NCI-H1417 (cell line): ENCODE measurements around the gene TLE4.
"Not testable (repeated sequence)": the region's sequence is repeated elsewhere in the genome, so short reads cannot be mapped to it uniquely, and the experiment has no call there.

Experiments
- DNase-seq, 3 experiments: peaks; one replicate each; lab custom pipeline; 2025; lab: John Stamatoyannopoulos, UW

Gene TLE4

DNA sequence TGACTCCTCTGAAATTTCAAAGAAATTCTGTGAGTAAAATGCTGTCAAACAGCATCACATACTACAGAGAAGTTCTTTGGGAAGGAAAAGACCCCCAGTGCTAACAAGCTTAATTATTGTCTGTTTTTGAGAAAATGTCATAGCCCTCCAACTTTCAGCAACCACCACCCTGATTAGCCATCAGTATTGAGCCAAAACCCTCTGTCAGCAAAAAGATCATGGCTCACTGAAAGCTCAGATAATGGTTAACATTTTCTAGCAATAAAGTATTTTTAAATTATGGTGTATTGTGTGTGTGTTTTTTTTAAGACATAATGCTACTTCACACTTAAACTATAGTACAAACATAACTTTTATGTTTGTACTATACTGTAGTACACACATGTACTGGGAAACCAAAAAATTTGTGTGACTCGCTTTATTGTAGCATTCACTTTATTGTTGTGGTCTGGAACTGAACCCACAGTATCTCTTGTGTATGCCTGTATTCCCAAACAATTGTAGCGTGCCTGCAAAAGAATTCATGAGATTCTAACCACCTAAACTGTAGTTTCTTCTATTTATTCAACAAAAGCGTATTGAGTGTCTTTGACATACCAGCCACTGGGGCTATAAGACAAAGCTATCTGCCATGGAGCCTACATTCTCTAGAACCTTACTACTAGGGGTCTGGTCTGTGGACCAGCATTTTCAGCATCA is 31.6 kb downstream of the TLE4 start:
- DNase-seq, result no peak

DNA sequence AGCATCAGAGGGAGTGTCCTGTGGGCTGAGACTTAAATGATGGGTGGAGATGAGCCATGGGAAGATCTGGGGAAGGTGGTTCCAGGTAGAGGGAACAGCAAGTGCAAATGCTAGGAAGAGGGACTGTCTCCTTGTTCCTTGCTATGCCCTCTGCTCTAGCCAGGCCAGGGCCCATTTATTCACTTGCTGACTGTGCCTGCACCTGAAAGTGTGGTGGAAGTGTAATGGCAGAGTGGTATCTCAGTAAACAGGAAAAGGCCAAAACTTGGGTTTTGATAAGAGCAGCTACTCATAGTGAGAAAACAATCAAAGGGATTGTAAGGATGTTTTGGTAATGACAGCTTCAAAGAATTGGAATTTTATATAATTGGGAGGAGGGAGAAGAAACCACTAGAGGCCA is 32.4 kb downstream of the TLE4 start:
- DNase-seq, result no peak

DNA sequence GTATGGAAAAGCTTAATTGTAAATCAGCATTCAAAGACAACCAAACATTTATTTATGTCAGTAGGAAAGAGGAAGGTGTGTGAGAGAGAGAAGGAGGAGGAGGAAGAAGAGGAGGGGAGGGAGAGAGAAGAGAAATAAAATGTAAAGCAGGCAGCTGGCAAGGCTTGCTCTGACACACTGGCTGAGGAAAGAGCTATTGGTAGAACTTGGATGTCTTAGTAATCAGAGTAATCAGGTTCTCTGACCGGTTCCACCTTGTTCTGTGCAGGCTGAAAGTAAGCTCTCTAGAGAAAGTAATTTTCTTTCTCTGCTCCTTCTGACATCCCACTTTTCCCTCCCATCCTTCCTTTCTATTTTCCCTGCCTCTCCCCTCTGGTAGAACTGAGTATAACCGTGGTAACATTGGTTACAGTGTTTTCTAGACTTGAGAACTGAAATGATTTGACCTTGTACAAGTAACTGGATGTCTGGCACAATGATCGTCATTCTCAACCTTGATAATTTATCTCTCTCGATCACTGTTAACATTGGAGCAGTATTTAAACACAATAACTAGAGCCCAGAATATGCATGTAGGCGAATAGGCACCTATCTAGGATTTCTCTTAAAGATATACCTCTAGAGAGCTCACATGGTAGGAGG is 33.3 kb downstream of the TLE4 start:
- no peak for DNase-seq

DNA sequence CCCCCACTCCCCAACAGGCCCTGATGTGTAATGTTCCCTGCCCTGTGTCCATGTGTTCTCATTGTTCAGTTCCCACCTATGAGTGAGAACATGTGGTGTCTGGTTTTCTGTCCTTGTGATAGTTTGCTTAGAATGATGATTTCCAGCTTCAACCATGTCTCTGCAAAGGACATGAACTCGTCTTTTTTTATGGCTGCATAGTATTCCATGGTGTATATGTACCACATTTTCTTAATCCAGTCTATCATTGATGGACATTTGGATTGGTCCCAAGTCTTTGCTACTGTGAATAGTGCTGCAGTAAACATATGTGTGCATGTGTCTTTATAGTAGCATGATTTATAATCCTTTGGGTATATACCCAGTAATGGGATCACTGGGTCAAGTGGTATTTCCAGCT is 34.8 kb downstream of the TLE4 start:
- DNase-seq, result not testable (repeated sequence)

DNA sequence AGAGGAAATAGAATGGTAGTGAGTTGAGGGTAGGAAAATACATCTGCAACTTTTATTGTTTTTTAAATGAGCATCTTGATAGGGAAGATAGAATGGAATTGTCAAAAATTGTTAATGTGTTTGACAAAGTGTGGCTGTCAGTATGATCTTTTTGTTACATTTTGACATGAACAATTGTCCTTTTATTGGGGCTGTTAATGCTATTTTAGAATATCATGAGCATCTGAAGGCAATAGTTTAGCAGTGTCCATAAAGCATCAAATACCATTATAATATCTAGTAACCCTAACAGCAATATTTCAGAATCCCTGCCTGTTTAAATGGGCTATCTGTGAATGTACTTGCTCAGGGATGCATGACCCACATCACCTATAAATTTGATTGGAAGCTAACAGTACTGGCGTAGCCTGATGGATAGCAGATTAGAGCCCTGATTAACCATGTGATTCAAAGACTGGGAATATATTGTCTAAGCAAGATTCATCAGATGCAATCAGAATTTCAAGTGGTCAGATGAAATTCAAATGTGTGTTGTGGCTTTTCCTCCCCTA is 37.8 kb downstream of the TLE4 start:
- DNase-seq, result no peak

DNA sequence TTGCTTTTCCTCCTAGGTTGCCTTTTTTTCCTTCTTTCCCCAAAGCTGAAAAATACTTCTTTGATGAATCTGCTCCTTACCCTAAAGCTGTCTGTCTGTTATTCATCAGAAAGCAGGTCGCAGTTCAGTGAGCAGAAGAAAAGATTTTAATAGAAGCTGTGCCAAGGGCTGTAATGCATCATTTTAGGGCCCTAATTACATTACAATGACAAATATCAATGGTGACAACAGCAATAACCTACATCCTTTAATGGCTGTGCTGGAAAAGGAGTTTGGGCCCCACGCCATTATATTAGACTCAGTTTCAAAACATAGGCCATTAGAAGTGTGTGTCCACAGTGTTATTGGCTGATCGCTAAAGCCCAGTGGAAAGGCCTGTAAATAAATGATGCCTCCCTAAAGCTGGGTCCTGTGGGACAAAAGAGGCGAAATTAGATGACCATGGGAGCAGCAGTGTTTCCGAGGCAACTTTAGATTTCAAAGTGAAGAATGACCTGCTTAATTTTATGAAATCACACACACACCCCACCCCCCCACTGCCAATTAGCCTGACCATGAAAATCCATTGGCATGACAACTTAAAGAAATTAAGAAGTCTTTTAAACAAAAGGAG is 38.4 kb downstream of the TLE4 start:
- DNase-seq, result peak in 2 of 3 experiments; percentile 19 to 72

DNA sequence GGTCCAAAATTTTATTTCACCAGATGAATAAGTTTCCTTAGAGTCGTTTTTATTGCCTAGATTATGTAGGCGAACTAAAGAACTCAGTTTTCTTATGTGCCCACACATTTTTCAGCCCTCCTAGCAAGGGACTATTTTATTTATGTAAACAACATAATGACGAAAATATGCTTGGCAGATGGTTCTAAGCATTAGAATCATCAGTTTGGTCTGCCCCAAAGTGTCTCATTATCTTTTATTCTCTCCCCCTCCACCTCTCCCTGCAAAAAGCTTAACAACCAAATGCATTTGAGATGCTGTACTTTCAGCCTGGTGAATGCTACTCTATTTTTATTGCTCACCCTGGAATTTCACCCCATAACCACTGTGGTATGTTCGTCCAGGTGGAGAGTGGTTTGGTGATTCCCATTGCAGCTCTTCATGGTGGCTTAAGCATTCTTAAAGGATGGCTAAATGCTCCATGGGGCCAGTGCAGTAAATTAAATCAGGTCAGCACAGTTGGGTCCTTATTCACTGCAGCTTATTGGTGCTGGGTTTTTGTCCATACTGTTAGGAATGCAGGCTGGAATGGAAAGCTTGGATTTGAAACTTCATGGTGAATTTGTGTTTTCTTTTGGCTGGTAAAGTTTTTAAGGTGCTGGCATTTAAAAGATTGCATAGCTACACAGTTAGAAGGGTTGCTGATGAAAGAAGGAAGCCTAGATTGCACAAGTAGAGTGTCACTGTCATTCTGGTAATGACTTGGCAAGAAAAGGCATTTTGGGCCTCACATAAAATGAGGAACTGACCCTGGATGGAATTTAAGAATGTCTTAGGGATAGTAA is 39.2 kb downstream of the TLE4 start:
- peak in 1 of 3 experiments; percentile 10 for DNase-seq

DNA sequence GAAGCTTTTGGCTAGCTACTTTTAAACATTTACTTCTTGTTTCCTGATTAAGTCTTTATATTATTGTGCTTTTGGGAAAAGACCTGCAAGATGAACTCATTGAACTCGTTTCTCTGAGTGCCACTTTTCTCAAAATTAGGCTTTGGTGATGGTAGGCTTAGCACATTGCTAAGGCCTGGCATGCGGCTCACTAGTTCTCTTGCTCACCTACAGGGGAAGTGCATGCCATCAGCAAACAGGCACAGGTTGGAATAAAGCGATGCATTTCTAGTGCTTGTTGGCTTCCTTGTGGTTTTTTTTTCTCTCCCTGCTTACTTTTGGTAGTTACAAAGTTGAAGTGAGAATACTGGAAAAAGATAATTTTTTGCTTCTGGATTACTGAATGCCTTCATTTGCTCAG is 41.4 kb downstream of the TLE4 start:
- no peak for DNase-seq

DNA sequence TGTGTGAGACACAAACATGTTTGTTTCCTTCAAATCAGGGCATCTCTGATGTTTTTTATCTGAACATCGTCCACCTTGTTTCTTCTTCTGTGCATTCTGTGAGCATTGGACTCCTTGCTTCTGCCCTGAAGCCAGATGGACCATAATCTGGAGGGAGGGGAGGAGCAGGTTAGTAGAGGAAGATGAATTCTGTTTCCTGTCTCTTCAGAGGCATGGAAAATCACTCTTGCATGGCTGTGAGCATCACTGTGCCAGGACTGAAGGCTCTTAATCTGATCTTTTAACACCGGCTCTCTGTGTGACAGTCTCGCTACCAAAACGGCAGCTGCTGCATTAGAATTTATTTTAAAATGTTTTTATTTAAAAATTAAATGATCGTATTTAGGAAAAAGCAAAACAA is 43.3 kb downstream of the TLE4 start:
- DNase-seq, result no peak

DNA sequence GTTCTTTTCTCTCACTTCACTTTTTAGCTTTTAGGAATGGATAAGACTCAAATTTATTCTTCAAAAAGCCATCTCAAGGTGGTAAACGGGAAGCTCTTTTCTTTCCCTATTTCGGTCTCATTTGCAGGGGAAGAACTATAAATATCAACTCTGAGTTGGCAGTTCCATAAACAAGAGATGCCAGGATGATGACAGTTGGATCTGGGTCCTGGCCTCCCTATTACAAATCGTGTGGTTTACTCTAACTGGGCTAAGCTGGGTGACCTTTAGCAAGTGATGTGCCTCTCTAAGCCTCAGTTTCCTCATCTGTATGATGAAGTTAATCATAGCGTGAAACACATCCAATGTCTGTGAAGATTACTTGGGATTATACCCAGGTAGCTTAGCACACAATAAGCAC is 44.2 kb downstream of the TLE4 start:
- no peak for DNase-seq

DNA sequence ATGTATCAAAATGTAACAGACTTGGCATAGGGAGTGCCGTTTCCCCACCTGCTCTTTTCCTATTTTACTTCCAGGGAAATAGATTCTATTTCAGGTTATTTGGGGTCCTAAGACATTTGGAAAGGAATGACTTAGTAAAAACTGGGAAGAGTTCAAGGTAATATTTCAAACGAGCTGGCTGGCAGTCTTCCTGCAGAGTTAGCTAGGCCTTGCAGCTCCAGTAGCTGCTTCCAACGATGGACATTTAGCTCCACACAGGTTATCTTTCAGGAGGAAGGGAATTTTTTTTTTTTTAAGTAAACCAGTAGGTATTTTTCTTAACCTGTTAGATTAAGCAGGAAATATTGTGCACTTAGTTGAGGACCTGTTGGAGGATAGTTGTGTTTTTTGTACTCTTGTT is 45.2 kb downstream of the TLE4 start:
- DNase-seq, result no peak

DNA sequence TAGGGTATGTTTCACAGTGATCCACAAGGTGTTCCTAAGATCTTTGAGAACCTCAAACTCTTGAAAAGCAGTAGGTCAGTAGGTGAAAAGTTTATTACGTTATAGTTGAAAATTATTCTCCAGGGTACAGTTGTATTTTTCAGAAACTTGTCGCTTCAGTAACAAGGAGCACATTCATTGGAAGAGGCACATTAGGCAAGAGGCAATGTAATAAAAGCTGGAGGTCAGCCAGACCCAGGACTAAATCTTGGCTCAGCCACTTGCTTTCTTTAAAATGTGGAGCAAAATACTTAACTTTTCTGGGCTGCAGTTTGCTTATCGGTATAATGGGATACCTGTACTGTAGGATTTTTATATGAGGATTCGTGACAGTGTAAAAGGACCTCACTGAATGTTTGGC is 45.6 kb downstream of the TLE4 start:
- DNase-seq, result no peak

DNA sequence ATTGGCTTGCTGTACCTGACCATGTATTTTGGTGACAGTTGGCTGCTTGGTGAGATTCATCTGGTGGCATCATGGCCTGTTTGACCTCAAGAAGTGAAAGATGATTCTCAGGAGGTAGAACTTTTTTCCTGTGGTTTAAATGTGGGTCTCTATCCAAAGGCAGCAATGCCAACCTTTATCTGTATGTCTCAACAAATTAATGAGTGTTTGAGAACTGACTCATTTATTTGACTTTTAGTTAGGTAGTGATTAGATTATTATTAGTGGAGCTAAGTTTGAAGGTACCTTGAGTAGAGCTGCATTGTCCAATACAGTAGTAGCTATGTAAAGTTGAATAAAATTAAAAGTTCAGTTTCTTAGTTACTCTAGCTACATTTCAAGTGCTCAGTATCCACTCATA is 48.2 kb downstream of the TLE4 start:
- DNase-seq, result no peak

DNA sequence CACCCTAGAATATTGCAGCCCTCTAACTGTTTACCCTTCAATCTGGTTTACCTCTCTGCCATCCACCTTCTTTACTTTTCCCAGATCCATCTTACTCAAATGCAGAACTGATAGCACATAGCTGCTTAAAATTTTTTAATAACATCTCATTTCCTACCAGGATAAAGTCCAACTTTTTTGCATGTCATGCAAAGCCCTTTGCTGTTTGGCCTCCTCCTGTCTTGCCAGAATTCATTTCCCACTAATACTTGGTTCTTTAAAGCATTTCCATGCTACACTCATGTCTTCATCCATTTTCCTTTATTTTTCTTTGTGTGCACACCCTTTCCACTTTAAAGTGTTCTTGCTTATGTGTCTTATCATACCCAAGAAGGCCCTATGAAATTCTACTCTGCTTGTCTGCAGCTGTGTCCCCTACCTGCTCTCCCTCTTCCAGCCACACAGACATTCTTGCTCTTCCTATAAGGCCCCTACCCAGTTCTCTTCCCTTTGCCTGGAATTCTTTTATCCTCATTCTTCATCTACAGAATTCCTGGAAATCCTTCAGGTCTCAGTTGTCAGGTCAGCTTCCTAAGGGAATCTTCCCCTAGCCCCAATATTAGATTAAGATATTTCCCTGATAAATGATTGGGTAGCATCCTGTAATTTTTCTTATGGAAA is 50.3 kb downstream of the TLE4 start:
- no peak for DNase-seq

DNA sequence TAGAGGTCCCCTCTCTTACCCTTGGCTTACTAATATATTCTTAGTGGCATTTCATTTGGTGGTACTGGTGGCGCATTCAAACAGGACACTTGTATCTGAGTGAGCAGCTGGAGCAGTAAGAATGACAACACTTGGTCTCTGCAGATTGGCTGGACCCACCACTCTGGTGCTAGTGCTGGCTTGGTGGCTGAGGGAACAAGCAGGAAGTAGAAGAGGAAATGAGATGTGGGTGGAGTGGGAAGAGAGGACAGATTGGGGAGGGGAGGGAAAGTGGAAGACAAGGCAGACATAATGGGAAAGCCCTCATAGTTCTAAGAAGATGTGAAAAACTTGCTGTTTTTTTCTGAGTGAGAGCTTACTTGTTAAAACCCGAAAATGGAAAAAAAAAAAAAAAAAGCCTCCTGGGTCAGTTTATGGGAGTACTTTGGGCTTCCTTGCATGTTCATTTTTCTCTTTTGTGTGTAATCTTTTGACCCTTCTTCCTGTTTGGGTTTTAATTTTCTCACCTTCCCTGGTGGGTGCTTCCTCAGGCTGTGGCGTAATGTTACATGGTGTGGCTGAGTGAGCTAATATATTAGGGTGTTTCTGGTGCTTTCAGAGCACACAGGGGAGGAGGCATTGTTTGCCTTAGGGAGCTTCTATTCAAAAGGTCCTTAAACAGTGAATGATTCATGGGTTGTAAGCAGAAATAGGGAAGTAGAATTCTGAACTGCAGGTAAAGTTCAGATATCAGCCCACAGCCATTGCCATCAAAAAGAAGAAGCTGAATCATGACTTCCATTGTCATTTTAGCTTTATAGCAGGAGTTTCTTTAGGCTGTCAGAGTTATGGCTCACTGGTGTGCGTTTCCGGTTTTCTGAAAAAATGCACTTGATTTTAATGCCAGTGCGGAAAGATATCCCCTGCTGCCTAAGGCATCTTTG is 52.3 kb downstream of the TLE4 start:
- DNase-seq, result peak in 1 of 3 experiments; percentile 23

DNA sequence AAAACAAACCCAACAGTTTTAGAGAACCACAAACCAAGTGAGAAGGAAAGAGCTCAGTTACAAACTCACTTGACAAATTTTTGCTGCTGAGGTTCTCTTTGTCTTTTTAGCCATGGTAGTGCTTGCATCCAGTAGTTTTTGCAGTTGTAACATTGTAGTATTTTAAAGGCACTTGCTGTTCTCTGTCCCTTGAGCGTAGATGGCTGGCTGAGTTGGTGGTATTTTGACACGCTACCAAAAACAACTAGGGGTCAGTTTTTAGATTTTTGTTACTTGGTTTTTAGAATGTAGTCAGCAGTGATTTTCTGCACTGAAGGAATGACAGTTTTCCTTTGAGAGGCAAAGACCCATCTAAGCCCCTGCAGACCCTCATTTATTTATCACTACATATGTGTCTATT is 58.0 kb downstream of the TLE4 start:
- no peak for DNase-seq

DNA sequence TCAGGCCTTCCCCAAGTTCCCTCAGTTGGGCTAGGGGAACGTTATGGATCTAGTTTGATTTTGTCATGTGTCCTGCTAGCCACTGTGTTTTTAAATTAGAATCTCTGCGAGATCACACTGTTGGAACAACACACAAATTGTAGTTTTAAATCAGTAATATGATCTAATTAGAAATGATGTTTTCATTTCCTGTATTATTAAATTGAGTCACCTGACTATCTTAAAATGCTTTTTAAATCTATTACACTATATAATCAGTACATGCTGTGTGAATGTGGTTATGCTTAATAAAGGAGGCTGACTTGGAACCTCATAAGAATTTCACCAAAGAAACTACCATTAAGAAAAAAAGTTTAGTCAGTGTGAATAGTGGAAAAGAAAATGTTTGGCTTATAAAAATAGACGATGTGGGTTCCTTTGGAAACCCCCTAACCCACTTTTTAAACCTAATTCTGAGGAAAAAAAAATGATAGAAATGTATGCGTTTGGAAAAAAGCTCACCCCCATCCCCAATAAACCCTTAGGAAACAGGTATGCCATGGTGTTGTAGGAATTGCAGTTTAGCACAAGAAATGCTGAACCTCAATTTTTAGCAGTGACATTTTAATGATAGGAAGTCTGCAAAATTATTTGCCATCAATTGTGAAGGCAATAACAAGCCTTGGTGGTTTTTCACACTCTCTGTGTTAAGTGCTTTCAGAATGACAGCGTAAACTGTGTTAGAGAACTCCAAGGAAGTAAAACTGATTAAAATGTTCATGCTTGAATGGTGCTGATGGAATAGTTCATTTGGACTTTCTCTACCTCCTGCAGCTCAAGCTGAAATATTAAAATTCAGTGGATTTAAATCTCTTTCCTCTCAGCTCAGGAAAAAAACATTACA is 59.0 kb downstream of the TLE4 start:
- DNase-seq, result peak in 1 of 3 experiments; percentile 15

DNA sequence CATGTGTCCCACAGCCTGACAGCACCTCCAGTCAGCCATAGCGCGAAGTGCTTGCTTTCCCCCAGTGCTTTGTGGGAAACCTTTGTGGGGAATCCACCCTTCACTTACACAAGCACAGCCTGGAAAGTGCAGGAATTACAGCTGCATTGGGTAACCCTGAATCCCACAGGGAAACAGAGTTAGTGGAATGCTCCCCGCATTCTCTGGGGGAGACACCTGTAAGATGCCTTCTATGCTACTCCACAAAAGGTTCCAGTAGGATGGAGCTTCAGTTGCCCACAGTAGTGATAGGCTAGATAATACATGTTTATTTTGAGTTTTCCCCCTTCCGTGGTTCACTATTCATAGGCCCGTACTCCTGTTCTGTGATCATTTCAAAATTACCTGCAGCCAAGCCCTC is 60.3 kb downstream of the TLE4 start:
- no peak for DNase-seq

DNA sequence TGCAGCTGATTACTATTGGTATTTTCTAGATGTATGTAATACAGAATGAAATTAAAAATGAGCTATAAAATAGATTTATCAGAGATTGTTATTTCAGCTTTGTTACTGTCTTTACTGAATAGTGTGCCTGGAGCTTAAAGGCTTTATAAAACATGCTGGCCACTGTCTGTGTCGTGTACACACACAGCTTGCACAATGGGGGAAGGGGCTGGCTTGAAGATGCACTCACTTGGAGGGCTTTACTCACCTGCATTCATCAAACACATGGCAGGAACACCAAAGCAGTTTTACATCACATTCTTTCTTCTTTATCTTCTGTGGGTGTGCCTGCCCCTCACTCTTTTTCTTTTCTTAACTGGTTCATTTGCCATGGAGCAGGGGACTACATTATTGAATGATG is 60.9 kb downstream of the TLE4 start:
- peak in 1 of 3 experiments; percentile 35 for DNase-seq

DNA sequence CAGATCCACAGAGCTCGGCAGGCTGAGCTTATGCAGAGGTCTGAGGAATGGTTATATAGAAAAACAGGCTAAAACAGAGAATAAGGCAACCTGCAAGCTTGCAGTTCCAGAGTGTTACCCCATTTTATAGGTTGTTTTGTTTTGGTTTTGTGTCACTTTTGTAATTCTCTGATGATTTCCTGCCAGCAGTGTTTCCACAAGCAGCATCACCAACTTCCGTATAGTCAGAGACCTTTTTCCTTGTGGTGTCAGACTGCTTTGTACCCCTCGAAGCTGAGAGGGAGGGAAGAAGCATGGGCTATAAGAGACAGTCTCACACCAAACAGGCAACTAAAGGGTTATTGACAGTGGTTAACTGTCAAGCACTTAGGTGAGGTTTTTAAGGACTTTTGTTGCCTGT is 61.8 kb downstream of the TLE4 start:
- DNase-seq, result no peak
